ENCODE results near the gene SIPA1L3. TPM values are rescaled to one million over a fixed set of nuclear protein-coding genes. Genes with fewer than 3 reads are reported as not detected.

The SIPA1L3 gene
- total and polyA plus RNA-seq, 9 of the 15 experiments (the other 6 are each of a cell fraction or from before 2014, with no cell fraction given): 0.01 to 6.1 (median 2.5) TPM

GRCh38 chr19:38173291-38174041 is 266.5 kb downstream of the SIPA1L3 start (continued):
- 0 out of 2 replicates have a peak, but pooled peaks have one; percentile 31 for TF ChIP-seq MGA (IDR thresholded peaks at IDR 0.05)

All from K562 (cell line).